Measurements from ENCODE around the gene DLL3. TPM values are rescaled to one million over a fixed set of nuclear protein-coding genes. Genes with fewer than 3 reads are reported as not detected.

Gene DLL3
- total and polyA plus RNA-seq, 2 donors (not counting 1 experiment from before 2014, with no cell fraction given), result 0.46 to 1.1 TPM

GRCh38 chr19:39499932-39500331, 1.2 kb downstream of the DLL3 start:
- 70% methylated on average over 6 of the region's 8 CpGs for WGBS (ENCODE audit: insufficient coverage)
- Histone ChIP-seq H4K20me1 (ENCODE audit: control insufficient read depth, insufficient read depth, low read length, poor library complexity, severe bottlenecking) (no peaks in the 10 kb centered on the region), H2AFZ (ENCODE audit: insufficient read depth, low read depth, low read length, poor library complexity, severe bottlenecking) (no peak overlapping the region), H3K9ac (ENCODE audit: low read length) (peak overlapping the region; percentile 62), H3K4me2 (replicated peaks; ENCODE audit: low read depth, low read length, poor library complexity, severe bottlenecking) (peak overlapping the region; percentile 96), H3K27me3 (replicated peaks in 1 of 4; ENCODE audit: control extremely low read depth in 1 of 4, control insufficient read depth in 3 of 4, insufficient read depth in 4 of 4, low read length in 3 of 4) (peaks cover 0 to 64% (median 30%) of the 10 kb centered on the region in 4 experiments), H3K4me3 (ENCODE audit: control extremely low read depth in 1 of 5, extremely low read depth in 1 of 5, insufficient read depth in 1 of 5, low read depth in 2 of 5, low read length in 4 of 5) (no peak overlapping the region), H3K9me3 (ENCODE audit: control extremely low read depth in 1 of 3, control insufficient read depth in 2 of 3, insufficient read depth in 1 of 3, low read length in 2 of 3) (peaks cover 0 to 11% (median 0%) of the 10 kb centered on the region in 3 donors), H3K79me2 (ENCODE audit: control insufficient read depth, insufficient read depth, low read length) (no peaks in the 10 kb centered on the region), H3K36me3 (replicated peaks in 1 of 2; ENCODE audit: control extremely low read depth in 1 of 2, control insufficient read depth in 1 of 2, extremely low read depth in 1 of 2, insufficient read depth in 2 of 2, low read length in 1 of 2) (no peaks in the 10 kb centered on the region), H3K4me1 (ENCODE audit: control insufficient read depth in 2 of 2, insufficient read depth in 2 of 2, low read length in 2 of 2) (peaks cover 27 to 31% of the 10 kb centered on the region in 2 donors), H3K27ac (ENCODE audit: low read length in 2 of 2) (no peak overlapping the region)
- intact Hi-C loops (cut with micrococcal nuclease), result loop anchor here (2.0 kb wide), 2 partner anchors 19 to 33 kb away; partner anchors contain the start of genes EID2B and TIMM50
- H3K9me3 Mint-ChIP-seq (ENCODE audit: insufficient read depth), result no peaks in the 10 kb centered on the region
- peaks cover 25% of the 10 kb centered on the region for H3K4me1 Mint-ChIP-seq
- no peak overlapping the region for H3K27ac Mint-ChIP-seq
- DNase-seq (no peak), ATAC-seq (ENCODE audit: low read depth) (no peak)
- peak overlapping the region; percentile 85 for H3K4me3 Mint-ChIP-seq
- no peak for TF ChIP-seq CTCF (IDR thresholded peaks at IDR 0.05)
- peak; percentile 11 for TF ChIP-seq EZH2 (IDR thresholded peaks at IDR 0.05; ENCODE audit: borderline replicate concordance, insufficient read depth, low read depth, low read length, poor library complexity, severe bottlenecking)
- CTCF ChIA-PET, result interaction anchor here (0.8 to 2.4 kb wide), 4 partner anchors 25 to 153 kb away, joined by 3 to 9 read pairs (median 6); partner anchors contain the start of gene EID2B
- H3K27me3 Mint-ChIP-seq, result peaks cover 44% of the 10 kb centered on the region
- POLR2A ChIA-PET, result no interaction called here

DNA sequence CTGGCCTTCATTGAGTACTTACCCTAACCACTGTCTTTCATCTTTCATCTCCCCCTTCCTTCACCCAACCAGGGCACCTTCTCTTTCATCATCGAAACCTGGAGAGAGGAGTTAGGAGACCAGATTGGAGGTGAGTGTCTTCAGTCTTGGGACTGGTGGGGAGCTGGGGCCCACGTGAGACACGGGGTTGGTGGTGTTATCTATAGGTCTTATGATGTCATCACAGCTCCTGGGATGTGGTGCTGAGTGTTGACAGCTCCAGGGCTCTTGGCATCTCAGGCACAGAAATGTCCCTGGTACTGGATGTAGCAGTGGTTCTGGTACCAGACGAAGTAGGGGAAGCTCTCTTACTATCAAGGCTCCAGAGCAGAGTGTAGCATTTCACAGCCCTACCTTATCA, 1.8 kb downstream of the DLL3 start:
- H3K4me2 ChIP-seq (replicated peaks; ENCODE audit: low read depth, low read length, poor library complexity, severe bottlenecking), result no peak overlapping the region
- intact Hi-C loops (cut with micrococcal nuclease), result no loop called here
- H3K4me1 ChIP-seq (ENCODE audit: control insufficient read depth in 2 of 2, insufficient read depth in 2 of 2, low read length in 2 of 2), result peaks cover 27 to 31% of the 10 kb centered on the region in 2 donors
- no peak overlapping the region for H3K27ac ChIP-seq (ENCODE audit: low read length in 2 of 2)
- no peaks in the 10 kb centered on the region for H4K20me1 ChIP-seq (ENCODE audit: control insufficient read depth, insufficient read depth, low read length, poor library complexity, severe bottlenecking)
- no peaks in the 10 kb centered on the region for H3K79me2 ChIP-seq (ENCODE audit: control insufficient read depth, insufficient read depth, low read length)
- H3K4me3 ChIP-seq (ENCODE audit: control extremely low read depth in 1 of 5, extremely low read depth in 1 of 5, insufficient read depth in 1 of 5, low read depth in 2 of 5, low read length in 4 of 5), result no peak overlapping the region
- POLR2A ChIA-PET, result interaction anchor here (0.5 kb wide), 1 partner anchor 16 kb away, joined by 4 read pairs; no protein-coding TSS in a partner anchor
- peaks cover 0 to 70% (median 30%) of the 10 kb centered on the region in 4 experiments for H3K27me3 ChIP-seq (replicated peaks in 1 of 4; ENCODE audit: control extremely low read depth in 1 of 4, control insufficient read depth in 3 of 4, insufficient read depth in 4 of 4, low read length in 3 of 4)
- Mint-ChIP-seq H3K27me3 (peaks cover 45% of the 10 kb centered on the region), H3K4me1 (peaks cover 25% of the 10 kb centered on the region), H3K9me3 (ENCODE audit: insufficient read depth) (no peaks in the 10 kb centered on the region), H3K4me3 (peak overlapping the region; percentile 64), H3K27ac (no peak overlapping the region)
- peaks cover 0 to 11% (median 0%) of the 10 kb centered on the region in 3 donors for H3K9me3 ChIP-seq (ENCODE audit: control extremely low read depth in 1 of 3, control insufficient read depth in 2 of 3, insufficient read depth in 1 of 3, low read length in 2 of 3)
- TF ChIP-seq CTCF (IDR thresholded peaks at IDR 0.05), result no peak
- no peak for TF ChIP-seq EZH2 (IDR thresholded peaks at IDR 0.05; ENCODE audit: borderline replicate concordance, insufficient read depth, low read depth, low read length, poor library complexity, severe bottlenecking)
- no peak overlapping the region for H3K9ac ChIP-seq (ENCODE audit: low read length)
- no peak for ATAC-seq (ENCODE audit: low read depth)
- 40% methylated on average over 2 of the region's 4 CpGs for whole genome bisulfite sequencing (ENCODE audit: insufficient coverage)
- H2AFZ ChIP-seq (ENCODE audit: insufficient read depth, low read depth, low read length, poor library complexity, severe bottlenecking), result no peak overlapping the region
- no peaks in the 10 kb centered on the region for H3K36me3 ChIP-seq (replicated peaks in 1 of 2; ENCODE audit: control extremely low read depth in 1 of 2, control insufficient read depth in 1 of 2, extremely low read depth in 1 of 2, insufficient read depth in 2 of 2, low read length in 1 of 2)
- CTCF ChIA-PET, result interaction anchor here (0.6 to 2.4 kb wide), 5 partner anchors 26 to 293 kb away, joined by 3 to 9 read pairs (median 4); partner anchors contain the start of gene EID2B
- no peak for DNase-seq

All from B cell (primary cell).